Measurements from ENCODE around the gene GCLM.

The GCLM gene

GRCh38 chr1:93865253-93865652 lies 44.0 kb downstream of the GCLM start:
- no peak for TF ChIP-seq GATA3 (IDR thresholded peaks at IDR 0.05; ENCODE audit: low read depth, low read length)
- no peak for TF ChIP-seq GATA2 (IDR thresholded peaks at IDR 0.05; ENCODE audit: low read depth, low read length)

- no peak for TF ChIP-seq GATA2 (IDR thresholded peaks at IDR 0.05; ENCODE audit: low read depth, low read length)
- TF ChIP-seq GATA3 (IDR thresholded peaks at IDR 0.05; ENCODE audit: low read depth, low read length) = no peak
Measured at GRCh38 chr1:93864175-93864574, 45.1 kb downstream of the GCLM start.

GRCh38 chr1:93853940-93854339 lies 55.3 kb downstream of the GCLM start:
- TF ChIP-seq GATA3 (IDR thresholded peaks at IDR 0.05; ENCODE audit: low read depth, low read length) (no peak), GATA2 (IDR thresholded peaks at IDR 0.05; ENCODE audit: low read depth, low read length) (no peak)

GRCh38 chr1:93851878-93852277 lies 57.4 kb downstream of the GCLM start:
- no peak for TF ChIP-seq GATA2 (IDR thresholded peaks at IDR 0.05; ENCODE audit: low read depth, low read length)
- no peak for TF ChIP-seq GATA3 (IDR thresholded peaks at IDR 0.05; ENCODE audit: low read depth, low read length)

- TF ChIP-seq GATA3 (IDR thresholded peaks at IDR 0.05; ENCODE audit: low read depth, low read length) (no peak), GATA2 (IDR thresholded peaks at IDR 0.05; ENCODE audit: low read depth, low read length) (no peak)
Measured at GRCh38 chr1:93851327-93851712, 57.9 kb downstream of the GCLM start.

- no peak for TF ChIP-seq GATA3 (IDR thresholded peaks at IDR 0.05; ENCODE audit: low read depth, low read length)
- TF ChIP-seq GATA2 (IDR thresholded peaks at IDR 0.05; ENCODE audit: low read depth, low read length) = no peak
Measured at GRCh38 chr1:93848350-93848883, 60.8 kb downstream of the GCLM start.

- TF ChIP-seq GATA2 (IDR thresholded peaks at IDR 0.05; ENCODE audit: low read depth, low read length) (peak; percentile 41; the same call in 1 of the 2 replicates), GATA3 (IDR thresholded peaks at IDR 0.05; ENCODE audit: low read depth, low read length) (no peak)
Measured at GRCh38 chr1:93847811-93848288, 61.4 kb downstream of the GCLM start.

GRCh38 chr1:93846992-93847810 lies 62.0 kb downstream of the GCLM start:
- TF ChIP-seq GATA3 (IDR thresholded peaks at IDR 0.05; ENCODE audit: low read depth, low read length) (no peak), GATA2 (IDR thresholded peaks at IDR 0.05; ENCODE audit: low read depth, low read length) (no peak)

- TF ChIP-seq GATA3 (IDR thresholded peaks at IDR 0.05; ENCODE audit: low read depth, low read length) = no peak
- no peak for TF ChIP-seq GATA2 (IDR thresholded peaks at IDR 0.05; ENCODE audit: low read depth, low read length)
Measured at GRCh38 chr1:93846206-93846991, 62.8 kb downstream of the GCLM start.

- no peak for TF ChIP-seq GATA3 (IDR thresholded peaks at IDR 0.05; ENCODE audit: low read depth, low read length)
- TF ChIP-seq GATA2 (IDR thresholded peaks at IDR 0.05; ENCODE audit: low read depth, low read length) = no peak
Measured at GRCh38 chr1:93845538-93846205, 63.6 kb downstream of the GCLM start.

GRCh38 chr1:93844262-93845045 lies 64.8 kb downstream of the GCLM start:
- TF ChIP-seq GATA2 (IDR thresholded peaks at IDR 0.05; ENCODE audit: low read depth, low read length) (0 out of 2 replicates have a peak, but pooled peaks have one; percentile 16), GATA3 (IDR thresholded peaks at IDR 0.05; ENCODE audit: low read depth, low read length) (no peak)

- no peak for TF ChIP-seq GATA3 (IDR thresholded peaks at IDR 0.05; ENCODE audit: low read depth, low read length)
- no peak for TF ChIP-seq GATA2 (IDR thresholded peaks at IDR 0.05; ENCODE audit: low read depth, low read length)
Measured at GRCh38 chr1:93842750-93843500, 66.3 kb downstream of the GCLM start.

Data from SH-SY5Y (cell line).